ENCODE data around the gene BAG5. TPM values are rescaled to one million over a fixed set of nuclear protein-coding genes. Genes with fewer than 3 reads are reported as not detected.

Gene BAG5
- total RNA-seq, 1 experiment from 2014 or later: 76.5 TPM

DNA sequence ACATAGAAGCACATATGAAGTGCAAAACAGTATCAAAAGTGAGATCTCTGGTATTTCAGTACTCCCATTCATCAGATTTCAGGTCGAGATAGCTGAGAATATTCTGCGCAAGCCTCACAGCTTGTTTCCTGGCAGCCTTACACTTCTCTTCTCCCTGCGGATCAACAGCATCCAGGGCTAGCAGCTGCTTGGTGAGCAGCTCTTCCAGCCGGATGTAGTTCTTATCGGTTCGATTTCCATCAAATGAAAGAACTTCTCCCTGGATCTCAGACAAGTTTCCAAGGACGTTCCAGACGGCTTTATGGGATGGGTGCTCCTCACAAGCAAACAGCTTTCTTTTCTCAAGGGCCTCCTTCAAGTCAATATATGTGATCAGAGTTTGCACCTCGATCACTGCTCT, 2.7 kb downstream of the BAG5 start:
- no peak for DNase-seq
- CTCF ChIA-PET: interaction anchor here (0.7 kb wide), 1 partner anchor 359 kb away, joined by 4 read pairs; no protein-coding TSS in a partner anchor
- Histone ChIP-seq H3K4me1 (replicated peaks; ENCODE audit: insufficient read depth) (peaks cover 44% of the 10 kb centered on the region), H3K79me2 (ENCODE audit: low read depth) (peaks cover 92% of the 10 kb centered on the region), H3K4me2 (peak overlapping the region; percentile 96; the same call in 1 of the 2 replicates), H3K9me3 (ENCODE audit: insufficient read depth, low read depth) (no peaks in the 10 kb centered on the region), H3K4me3 (no peak overlapping the region), H3K9me2 (ENCODE audit: insufficient read depth) (no peaks in the 10 kb centered on the region), H3F3A (ENCODE audit: insufficient read depth, low read depth) (peaks cover 75% of the 10 kb centered on the region), H3K27ac (no peak overlapping the region), H3K36me3 (ENCODE audit: low read depth) (peaks cover 41% of the 10 kb centered on the region), H2AFZ (no peak overlapping the region), H4K20me1 (ENCODE audit: insufficient read depth) (peaks cover 70% of the 10 kb centered on the region), H3K27me3 (ENCODE audit: insufficient read depth, low read depth) (no peaks in the 10 kb centered on the region)
- intact Hi-C loops (cut with micrococcal nuclease; ENCODE audit: unreplicated experiment): loop anchor here (5.0 kb wide), 3 partner anchors 37 to 148 kb away; partner anchors contain the start of gene CKB
- no peak for TF ChIP-seq EZH2 (IDR thresholded peaks at IDR 0.05; ENCODE audit: low read depth)
- TF ChIP-seq, protein P1, sequence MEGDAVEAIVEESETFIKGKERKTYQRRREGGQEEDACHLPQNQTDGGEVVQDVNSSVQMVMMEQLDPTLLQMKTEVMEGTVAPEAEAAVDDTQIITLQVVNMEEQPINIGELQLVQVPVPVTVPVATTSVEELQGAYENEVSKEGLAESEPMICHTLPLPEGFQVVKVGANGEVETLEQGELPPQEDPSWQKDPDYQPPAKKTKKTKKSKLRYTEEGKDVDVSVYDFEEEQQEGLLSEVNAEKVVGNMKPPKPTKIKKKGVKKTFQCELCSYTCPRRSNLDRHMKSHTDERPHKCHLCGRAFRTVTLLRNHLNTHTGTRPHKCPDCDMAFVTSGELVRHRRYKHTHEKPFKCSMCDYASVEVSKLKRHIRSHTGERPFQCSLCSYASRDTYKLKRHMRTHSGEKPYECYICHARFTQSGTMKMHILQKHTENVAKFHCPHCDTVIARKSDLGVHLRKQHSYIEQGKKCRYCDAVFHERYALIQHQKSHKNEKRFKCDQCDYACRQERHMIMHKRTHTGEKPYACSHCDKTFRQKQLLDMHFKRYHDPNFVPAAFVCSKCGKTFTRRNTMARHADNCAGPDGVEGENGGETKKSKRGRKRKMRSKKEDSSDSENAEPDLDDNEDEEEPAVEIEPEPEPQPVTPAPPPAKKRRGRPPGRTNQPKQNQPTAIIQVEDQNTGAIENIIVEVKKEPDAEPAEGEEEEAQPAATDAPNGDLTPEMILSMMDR (conservative IDR thresholded peaks at IDR 0.05): no peak
- POLR2A ChIA-PET (ENCODE audit: unreplicated experiment): no interaction called here
- TSS peak; percentile 24 for BruUV-seq (replicated peaks)

DNA sequence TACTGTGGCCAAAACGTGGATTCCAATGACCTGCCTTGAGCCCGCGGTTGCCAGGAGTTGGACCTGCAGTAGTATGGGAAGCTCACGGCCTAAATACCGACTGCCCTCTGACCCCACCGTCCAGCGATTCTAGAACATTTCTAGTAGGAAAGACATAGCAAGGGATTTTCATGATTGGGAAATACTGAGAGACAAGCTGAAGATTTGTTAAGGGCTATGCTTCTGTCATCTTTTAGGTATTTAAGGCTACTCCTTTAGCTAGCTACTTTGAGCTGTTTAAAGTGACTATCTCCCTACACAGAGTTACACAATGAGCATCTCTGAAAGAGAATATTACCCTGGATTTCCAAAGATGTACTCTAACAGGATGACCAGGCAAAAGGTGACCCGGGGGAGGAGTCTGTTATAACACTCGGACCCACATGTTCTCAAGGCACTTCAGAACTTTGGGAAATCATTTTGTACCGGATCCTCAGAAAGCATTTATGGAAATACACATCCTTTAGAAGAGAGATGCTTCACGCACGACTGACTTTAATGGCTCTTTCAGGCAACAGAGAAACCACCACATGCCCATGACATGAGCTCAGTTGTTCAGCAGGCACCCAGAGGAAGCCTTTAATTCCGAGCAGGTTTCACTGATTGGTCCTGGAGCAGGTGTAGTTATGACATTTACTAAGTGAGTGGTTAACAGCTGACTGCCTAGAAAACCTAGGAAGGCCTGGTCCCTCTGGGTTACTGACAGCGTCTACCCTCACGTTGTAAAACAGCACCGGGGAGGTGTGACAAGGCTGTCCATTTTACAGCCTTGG, 4.2 kb downstream of the BAG5 start:
- H3K4me2 ChIP-seq: no peak overlapping the region; the same call in 1 of the 2 replicates
- H3K9me2 ChIP-seq (ENCODE audit: insufficient read depth): no peaks in the 10 kb centered on the region
- intact Hi-C loops (cut with micrococcal nuclease; ENCODE audit: unreplicated experiment): no loop called here
- ChIA-PET POLR2A (ENCODE audit: unreplicated experiment) (interaction anchor here (0.6 kb wide), 1 partner anchor 99 kb away, joined by 3 read pairs; no protein-coding TSS in a partner anchor), CTCF (no interaction called here)
- peaks cover 74% of the 10 kb centered on the region for H4K20me1 ChIP-seq (ENCODE audit: insufficient read depth)
- no peak overlapping the region for H2AFZ ChIP-seq
- peaks cover 32% of the 10 kb centered on the region for H3K4me1 ChIP-seq (replicated peaks; ENCODE audit: insufficient read depth)
- peaks cover 41% of the 10 kb centered on the region for H3K36me3 ChIP-seq (ENCODE audit: low read depth)
- BruUV-seq (replicated peaks): no TSS peak
- H3K79me2 ChIP-seq (ENCODE audit: low read depth): peaks cover 78% of the 10 kb centered on the region
- H3F3A ChIP-seq (ENCODE audit: insufficient read depth, low read depth): peaks cover 72% of the 10 kb centered on the region
- peak overlapping the region; percentile 5; the same call in 1 of the 2 replicates for H3K27ac ChIP-seq
- peak in 1 of 2 experiments; percentile 68 for DNase-seq
- no peaks in the 10 kb centered on the region for H3K9me3 ChIP-seq (ENCODE audit: insufficient read depth, low read depth)
- H3K4me3 ChIP-seq: no peak overlapping the region
- TF ChIP-seq EZH2 (IDR thresholded peaks at IDR 0.05; ENCODE audit: low read depth): no peak
- TF ChIP-seq, protein P1 (conservative IDR thresholded peaks at IDR 0.05): no peak
- H3K27me3 ChIP-seq (ENCODE audit: insufficient read depth, low read depth): no peaks in the 10 kb centered on the region

DNA sequence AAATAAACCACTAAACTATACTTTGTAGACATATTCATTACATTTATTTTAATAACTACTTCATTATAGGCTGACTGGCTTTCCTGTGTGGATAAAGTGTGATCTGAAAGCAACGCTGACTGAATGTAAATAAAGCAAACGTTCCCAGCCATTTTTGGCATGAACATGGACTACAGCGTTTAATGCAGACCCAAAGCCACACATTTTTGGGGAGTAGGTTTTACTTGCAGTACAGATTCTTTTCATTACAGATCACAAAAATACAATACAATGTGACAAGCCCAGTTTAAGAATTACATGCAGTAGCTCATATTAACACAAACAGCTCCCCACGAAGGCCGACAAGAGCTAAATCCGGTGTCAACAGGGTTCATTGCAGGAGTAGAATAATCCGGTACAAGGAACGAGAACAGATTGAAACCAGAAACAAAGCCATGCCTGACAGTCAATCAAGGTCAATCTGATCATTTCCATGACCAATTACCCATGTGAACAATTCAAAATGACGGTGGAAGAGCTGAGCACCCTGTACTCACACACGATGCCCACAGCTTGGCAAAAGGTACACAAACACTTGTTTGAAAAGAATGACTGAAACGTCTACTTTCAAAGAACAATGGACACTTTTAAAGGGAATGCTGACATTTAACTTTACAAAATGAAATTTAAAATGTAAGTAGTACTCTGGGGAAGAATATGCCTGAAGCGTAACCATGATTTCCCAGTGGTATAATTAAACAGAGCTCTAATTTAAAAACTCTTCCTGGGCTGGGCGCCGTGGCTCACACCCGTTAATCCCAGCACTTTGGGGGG, 5.3 kb downstream of the BAG5 start:
- no peaks in the 10 kb centered on the region for H3K9me3 ChIP-seq (ENCODE audit: insufficient read depth, low read depth)
- no peaks in the 10 kb centered on the region for H3K9me2 ChIP-seq (ENCODE audit: insufficient read depth)
- ChIA-PET CTCF (interaction anchor here (0.6 kb wide), 2 partner anchors 17 to 26 kb away, joined by 3 read pairs; no protein-coding TSS in a partner anchor), POLR2A (ENCODE audit: unreplicated experiment) (interaction anchor here (0.6 kb wide), 1 partner anchor 100 kb away, joined by 3 read pairs; no protein-coding TSS in a partner anchor)
- peaks cover 39% of the 10 kb centered on the region for H3K4me1 ChIP-seq (replicated peaks; ENCODE audit: insufficient read depth)
- no peak overlapping the region for H2AFZ ChIP-seq
- peaks cover 71% of the 10 kb centered on the region for H3F3A ChIP-seq (ENCODE audit: insufficient read depth, low read depth)
- intact Hi-C loops (cut with micrococcal nuclease; ENCODE audit: unreplicated experiment): no loop called here
- H3K4me3 ChIP-seq: no peak overlapping the region
- no peak for DNase-seq
- peaks cover 80% of the 10 kb centered on the region for H4K20me1 ChIP-seq (ENCODE audit: insufficient read depth)
- no peak for TF ChIP-seq EZH2 (IDR thresholded peaks at IDR 0.05; ENCODE audit: low read depth)
- TF ChIP-seq, protein P1 (conservative IDR thresholded peaks at IDR 0.05): no peak
- no peaks in the 10 kb centered on the region for H3K27me3 ChIP-seq (ENCODE audit: insufficient read depth, low read depth)
- BruUV-seq (replicated peaks): no TSS peak
- peaks cover 41% of the 10 kb centered on the region for H3K36me3 ChIP-seq (ENCODE audit: low read depth)
- peaks cover 70% of the 10 kb centered on the region for H3K79me2 ChIP-seq (ENCODE audit: low read depth)
- no peak overlapping the region for H3K27ac ChIP-seq
- H3K4me2 ChIP-seq: no peak overlapping the region
